Stimulated activated CD4-positive, alpha-beta T cell treated with anti-CD3 and anti-CD28 coated beads, Interleukin-4, amount 100 ng/mL, for 48 hours (primary cell): Measurements from ENCODE around the gene IDUA.
A peak's percentile ranks its signal among the peaks of the same experiment; 100 is the strongest.
"Not testable (repeated sequence)": the region's sequence is repeated elsewhere in the genome, so short reads cannot be mapped to it uniquely, and the experiment has no call there.

Source experiments
- DNase-seq, 2 donors: peaks; one replicate each; pipeline ENCODE4 v3.0.0-alpha.2; 2020; ENCODE audit warnings: low read depth in 2 of 2

Gene IDUA

DNA sequence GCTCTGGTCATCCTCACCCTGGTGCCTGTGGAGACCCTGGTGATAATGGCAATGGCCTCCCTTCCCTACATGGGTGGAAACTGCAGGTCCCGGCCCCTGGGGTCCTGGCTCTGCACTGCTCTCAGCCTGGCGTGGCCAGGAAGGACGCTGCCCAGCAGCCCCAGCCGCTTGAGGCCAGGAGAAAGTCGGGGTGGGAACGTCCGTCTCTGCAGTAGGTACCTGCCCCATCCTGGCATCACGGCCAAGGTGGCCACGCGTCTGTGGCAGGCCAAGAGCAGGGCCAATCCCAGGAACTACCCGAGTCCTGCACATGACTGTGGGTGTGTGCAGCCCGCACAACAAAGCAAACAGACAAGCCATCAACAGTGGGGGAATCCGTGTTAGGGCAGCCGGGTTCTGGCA lies 58.4 kb downstream of the IDUA start:
- DNase-seq: no peak

DNA sequence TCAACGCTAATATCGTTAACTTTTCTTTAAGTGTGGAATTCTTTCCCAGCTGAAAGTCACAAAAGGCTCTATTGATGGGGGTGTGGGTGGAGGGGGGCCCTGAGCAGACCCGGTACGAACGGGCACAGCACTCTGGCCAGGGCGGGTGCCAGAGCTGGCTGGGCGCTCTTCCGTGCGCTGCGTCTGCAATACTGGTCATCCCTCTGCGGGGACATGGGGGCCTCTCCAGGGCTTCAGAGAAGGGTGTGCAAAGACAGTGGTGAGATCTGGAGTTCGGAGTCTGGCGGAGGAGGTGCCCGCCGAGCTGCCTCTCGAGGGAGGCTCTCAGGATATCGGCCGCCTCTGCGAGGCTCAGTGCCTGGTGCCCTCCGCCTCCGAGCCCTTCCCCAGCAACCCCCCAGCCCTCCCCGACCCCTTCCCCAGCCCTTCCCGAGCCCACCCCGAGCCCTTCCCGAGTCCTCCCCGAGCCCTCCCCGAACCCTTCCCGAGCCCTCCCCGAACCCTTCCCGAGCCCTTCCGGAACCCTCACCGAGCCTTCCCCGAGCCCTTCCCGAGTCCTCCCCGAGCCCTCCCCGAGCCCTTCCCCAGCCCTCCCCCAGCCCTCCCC lies 58.9 kb downstream of the IDUA start:
- no peak for DNase-seq

DNA sequence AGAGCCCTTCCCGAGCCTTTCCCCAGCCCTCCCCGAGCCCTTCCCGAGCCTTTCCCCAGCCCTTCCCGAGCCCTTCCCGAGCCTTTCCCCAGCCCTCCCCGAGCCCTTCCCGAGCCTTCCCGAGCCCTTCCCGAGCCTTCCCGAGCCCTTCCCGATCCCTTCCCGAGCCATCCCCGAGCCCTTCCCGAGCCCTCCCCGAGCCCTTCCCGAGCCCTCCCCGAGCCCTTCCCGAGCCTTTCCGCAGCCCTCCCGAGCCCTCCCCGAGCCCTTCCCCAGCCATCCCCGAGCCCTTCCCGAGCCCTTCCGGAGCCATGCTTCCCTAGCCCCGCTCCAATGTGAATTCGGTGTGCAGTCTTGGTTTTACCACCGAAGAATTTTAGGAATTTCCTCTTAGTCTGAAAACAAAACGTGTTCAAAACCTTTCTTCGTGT lies 59.8 kb downstream of the IDUA start:
- not testable (repeated sequence) for DNase-seq

DNA sequence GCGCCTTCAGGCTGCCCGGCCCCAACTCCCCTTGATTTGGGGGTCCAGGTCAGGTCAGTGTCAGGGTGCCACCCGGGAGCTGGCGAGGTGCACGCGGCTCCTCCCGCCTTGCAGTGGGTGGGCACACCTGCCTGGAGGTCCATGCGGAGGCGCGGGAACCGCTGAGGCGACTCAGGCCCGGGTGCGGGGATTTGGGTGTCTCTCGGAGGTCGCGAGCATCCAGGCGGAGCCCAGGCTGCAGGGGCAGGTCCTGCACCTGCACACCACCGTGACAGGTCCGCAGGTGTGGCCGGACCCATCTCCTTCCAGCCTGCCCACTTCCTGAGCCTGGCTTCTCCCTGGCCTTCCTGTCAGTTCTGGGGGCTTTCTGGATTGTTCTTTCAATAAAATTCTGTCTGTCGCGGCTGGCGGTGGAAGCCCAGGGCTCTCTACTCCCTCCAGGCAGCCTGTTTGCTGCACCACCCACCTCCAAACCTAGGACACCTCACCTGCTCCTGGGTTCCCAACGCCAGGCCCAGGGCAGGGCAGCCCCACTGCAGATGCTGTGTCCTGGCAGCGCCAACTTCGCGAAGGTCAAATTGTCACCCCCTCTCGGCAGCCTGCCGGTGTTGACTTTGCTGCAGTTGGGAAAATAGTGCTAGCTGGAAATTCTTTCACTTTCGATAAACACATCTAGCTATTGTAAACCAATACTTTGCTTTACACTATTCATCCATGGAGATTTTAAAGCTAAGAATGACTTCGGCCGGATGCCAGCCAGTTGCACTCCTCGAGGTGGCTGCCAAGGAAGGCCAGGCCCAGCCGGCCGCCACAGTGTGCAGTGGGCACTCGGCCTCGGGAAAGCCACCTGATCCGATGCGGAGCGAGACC lies 60.5 kb downstream of the IDUA start:
- DNase-seq: no peak

DNA sequence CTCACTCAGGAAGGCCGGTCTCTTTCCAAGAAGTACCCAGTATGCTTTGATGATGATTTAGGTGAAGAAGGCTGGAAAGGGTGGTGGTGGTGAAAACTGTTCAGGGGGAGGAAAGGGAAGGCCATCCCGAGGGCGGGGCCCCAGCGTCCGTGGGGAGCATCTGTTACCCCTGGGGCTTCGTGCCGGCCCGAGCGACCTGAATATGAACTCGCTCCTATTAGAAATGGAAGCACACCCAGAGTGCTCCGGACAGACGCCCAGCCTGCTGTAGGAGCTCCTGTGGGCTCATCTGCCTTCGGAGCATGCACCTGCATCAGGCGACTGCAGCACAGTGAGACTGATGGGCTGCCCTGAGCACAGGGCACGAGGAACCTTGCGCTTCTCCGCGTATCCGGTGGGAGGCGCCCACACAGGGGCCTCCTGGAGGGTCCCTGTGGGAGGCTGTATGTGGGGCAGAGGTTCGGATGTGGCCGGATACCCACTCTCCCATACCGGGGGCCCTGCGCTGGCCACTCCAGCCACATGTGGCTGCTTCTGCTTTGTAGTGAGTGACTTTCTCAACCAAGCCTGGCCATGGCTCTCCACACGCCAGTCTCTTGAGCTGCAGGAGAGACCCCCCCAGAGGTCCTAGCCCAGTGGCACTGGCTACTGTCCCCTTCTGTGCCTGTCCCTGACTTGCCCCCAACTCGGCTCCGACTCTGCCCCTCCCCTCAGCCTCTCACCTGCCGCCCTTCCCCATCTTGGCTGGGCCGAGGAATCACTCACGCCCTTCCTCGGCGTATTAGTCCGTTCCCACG lies 61.3 kb downstream of the IDUA start:
- DNase-seq: no peak

DNA sequence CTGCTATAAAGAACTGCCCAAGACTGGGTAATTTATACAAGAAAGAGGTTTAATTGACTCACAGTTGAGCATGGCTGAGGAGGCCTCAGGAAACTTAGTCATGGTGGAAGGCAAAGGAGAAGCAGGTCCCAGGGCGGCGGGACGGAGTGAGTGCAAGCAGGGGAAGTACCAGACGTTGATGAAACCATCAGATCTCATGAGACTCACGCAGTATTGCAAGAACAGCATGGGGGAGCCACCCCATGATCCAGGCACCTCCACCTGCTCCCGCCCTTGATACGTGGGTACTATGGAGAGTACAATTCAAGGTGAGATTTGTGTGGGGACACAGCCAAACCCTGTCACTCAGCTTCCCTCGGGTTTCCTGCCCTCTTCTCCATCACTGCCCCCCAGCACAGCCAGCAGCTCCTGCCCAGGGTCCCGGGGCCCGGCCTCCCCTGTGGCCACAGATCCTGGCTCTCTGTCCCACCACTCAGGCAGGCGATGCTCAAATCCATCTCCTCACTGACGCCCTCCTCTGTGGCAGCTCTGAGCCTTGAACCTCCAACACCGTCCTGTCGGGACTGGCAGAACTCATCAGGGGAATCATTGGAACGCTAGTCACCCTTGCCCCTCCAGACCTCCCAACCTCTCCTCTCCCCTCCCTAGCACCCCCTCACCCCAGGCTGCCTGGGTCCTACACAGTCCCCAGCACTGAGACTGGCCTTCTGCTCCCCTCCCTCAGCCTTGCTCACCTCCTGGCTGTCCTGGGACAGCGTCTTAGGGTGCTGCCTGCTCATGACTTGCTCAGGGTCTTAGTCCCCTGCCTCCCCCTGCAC lies 62.1 kb downstream of the IDUA start:
- DNase-seq: peak; percentile 16 to 46

DNA sequence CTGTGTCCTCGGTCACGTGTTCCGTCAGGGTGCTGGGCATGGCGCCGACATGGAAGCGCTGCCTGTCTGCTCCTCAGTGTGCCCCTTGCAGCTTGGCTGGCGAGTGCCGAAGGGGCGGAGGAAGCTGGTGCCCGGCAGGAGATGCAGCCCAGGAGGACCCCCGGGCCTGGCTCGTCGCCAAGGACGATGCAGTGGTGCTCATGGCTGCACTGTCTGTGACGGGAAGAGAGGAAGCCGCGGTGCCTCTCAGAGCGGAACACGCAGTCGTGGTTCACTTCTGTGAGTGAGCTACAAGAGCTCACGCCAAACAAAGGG lies 62.7 kb downstream of the IDUA start:
- DNase-seq: no peak

DNA sequence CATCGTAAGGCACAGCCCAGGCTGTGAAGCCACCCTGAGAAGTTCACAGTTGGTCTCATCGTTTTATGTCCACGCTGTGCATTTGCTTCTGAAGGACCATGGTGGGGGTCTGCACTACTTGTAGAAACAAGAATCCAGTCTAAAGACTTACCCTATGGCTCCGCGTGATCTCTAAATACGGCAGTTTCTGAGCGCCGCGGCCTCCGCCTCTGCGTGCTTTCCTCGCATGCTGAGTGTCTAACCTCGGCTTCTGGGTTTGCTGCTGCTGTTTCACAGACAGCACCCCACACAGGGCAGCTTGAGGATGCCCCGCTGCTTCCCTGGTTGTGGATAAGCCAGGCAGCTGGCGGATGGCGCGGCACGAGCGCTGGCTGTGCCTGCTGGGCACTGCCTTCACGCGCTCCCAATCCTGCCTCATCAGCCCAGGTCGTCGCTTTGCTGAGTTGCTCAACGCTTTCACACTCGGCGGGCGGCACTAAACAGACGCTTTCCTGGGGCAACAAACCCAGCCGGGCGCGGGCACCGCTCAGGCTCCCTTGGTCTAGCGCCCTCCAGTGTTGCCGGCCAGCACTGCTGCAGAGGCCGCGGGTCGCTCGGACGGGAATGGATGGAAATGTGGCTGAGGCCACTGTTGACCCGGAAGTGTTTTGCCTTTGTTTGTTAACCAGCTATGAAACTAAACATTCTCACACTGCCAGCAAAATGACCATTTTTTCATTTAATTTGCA lies 63.8 kb downstream of the IDUA start:
- DNase-seq: no peak

DNA sequence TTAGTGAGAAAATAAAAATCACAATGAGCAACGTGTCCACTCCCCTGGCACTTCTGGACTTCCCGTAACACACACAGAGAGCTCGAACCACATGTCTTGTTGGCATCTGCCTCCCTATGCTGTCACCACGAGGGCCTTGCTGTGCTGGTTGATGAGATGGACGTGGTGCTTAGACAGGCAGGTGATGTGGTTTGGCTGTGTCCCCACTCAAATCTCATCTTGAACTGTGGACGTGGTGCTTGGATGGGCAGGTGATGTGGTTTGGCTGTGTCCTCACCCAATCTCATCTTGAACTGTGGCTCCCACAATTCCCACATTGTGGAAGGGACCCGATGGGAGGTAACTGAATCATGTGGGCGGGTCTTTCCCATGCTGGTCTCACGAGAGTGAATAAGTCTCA lies 64.6 kb downstream of the IDUA start:
- no peak for DNase-seq

DNA sequence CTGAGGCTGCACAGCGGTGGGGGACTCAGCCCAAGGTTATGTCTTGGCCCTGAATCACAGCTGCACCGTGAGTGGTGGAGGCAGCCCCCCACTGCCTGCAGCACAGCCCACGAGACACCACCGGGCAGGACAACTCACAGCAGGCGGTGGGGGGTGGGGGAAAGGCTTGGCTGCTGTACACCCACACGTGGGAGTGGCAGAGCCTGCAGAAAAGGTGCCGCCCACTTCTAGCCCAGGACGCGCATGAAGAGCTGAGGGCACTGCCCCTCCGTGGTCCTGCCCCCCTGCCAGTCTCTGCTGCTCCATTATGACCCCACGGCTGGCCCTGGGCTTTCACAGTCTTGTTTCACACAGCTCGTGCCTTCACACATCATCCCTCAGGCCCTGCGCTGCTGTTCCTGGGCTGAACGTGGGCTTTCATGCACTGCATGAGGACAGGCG lies 65.4 kb downstream of the IDUA start:
- DNase-seq: no peak

DNA sequence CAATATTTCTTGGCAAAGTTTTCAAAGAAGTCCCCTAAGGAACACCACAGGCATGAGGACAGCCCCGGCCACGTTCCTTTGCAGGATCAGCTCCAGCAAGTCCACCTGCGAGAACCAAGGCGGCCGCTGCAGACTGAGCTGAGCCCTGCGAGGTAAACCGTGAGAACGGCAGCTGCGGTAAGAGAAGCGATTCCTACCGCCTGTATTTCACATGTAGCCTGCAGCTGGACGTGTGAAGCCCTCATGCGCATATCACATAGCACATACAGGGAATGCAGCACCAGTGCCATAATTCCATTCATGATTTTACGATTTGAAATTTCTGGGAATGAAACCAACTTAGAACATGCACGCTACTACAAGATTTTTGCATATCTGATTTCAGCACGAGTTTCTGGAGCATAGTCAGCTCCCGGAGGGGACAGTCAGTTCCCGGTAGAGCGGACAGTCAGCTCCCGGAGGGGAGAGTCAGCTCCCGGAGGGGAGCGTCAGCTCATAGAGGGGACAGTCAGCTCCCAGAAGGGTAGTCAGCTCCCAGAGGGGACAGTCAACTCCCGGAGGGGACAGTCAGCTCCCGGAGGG lies 66.3 kb downstream of the IDUA start:
- DNase-seq: no peak

DNA sequence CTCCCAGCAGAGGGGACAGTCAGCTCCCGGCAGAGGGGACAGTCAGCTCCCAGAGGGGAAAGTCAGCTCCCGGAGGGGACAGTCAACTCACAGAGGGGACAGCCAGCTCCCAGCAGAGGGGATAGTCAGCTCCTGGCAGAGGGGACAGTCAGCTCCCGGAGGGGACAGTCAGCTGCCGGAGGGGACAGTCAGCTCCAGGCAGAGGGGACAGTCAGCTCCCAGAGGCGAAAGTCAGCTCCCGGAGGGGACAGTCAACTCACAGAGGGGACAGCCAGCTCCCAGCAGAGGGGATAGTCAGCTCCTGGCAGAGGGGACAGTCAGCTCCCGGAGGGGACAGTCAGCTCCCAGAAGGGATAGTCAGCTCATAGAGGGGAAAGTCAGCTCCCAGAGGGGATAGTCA lies 67.0 kb downstream of the IDUA start:
- not testable (repeated sequence) for DNase-seq
